ENCODE data around the gene EXOC6B. TPM values are rescaled to one million over a fixed set of nuclear protein-coding genes. Genes with fewer than 3 reads are reported as not detected.

The EXOC6B gene
- total RNA-seq, 1 donor from 2014 or later, result 32.2 TPM

DNA sequence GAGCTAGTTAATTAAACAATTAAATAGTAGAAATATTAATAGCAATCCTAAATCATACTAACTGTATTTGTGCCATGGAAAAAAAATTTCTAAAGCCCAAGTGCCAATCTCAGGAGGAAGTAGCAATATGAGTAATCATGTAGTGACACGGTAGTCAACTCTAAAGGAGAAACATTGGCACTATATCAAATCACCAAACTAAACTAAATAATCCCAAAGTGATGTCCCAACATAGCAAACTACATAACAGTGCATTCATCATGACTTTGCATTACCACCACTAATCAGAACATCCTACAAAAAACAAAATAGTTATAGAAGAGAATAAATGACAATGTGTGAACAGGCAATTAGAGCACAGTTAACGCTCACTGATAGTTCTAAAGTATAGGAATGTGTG lies 195.1 kb downstream of the EXOC6B start:
- Mint-ChIP-seq H3K4me1 (ENCODE audit: low read depth) (peaks cover 28% of the 10 kb centered on the region), H3K27ac (ENCODE audit: unreplicated experiment) (no peak overlapping the region), H3K4me3 (ENCODE audit: unreplicated experiment) (no peak overlapping the region), H3K36me3 (ENCODE audit: low read depth) (no peaks in the 10 kb centered on the region), H3K9me3 (ENCODE audit: low read depth) (no peaks in the 10 kb centered on the region), H3K27me3 (ENCODE audit: low read depth) (no peaks in the 10 kb centered on the region)
- DNase-seq (ENCODE audit: low spot score), result no peak
- TF ChIP-seq, protein P1, sequence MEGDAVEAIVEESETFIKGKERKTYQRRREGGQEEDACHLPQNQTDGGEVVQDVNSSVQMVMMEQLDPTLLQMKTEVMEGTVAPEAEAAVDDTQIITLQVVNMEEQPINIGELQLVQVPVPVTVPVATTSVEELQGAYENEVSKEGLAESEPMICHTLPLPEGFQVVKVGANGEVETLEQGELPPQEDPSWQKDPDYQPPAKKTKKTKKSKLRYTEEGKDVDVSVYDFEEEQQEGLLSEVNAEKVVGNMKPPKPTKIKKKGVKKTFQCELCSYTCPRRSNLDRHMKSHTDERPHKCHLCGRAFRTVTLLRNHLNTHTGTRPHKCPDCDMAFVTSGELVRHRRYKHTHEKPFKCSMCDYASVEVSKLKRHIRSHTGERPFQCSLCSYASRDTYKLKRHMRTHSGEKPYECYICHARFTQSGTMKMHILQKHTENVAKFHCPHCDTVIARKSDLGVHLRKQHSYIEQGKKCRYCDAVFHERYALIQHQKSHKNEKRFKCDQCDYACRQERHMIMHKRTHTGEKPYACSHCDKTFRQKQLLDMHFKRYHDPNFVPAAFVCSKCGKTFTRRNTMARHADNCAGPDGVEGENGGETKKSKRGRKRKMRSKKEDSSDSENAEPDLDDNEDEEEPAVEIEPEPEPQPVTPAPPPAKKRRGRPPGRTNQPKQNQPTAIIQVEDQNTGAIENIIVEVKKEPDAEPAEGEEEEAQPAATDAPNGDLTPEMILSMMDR (IDR thresholded peaks at IDR 0.05), result no peak

DNA sequence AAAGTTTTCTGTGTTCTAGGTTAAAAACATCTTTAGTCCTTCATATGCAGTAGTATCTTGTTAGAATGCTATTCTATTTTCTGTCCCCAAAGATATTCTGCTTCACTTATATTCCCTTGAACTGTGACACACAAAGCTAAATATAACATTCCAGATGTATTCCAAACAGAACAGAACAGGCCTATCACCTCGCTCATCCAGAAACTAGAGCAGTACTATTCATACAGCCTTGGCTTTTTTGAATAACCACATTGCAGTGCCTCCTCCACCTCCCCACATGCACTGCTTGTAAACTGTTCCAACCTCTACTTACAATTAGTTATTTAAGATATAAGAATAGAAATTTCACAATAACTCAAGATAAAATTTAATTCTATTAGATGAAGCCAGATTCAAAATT lies 196.8 kb downstream of the EXOC6B start:
- DNase-seq (ENCODE audit: low spot score), result no peak
- H3K9me3 Mint-ChIP-seq (ENCODE audit: low read depth), result no peaks in the 10 kb centered on the region
- H3K27ac Mint-ChIP-seq (ENCODE audit: unreplicated experiment), result no peak overlapping the region
- no peaks in the 10 kb centered on the region for H3K36me3 Mint-ChIP-seq (ENCODE audit: low read depth)
- H3K4me1 Mint-ChIP-seq (ENCODE audit: low read depth), result peaks cover 28% of the 10 kb centered on the region
- no peak overlapping the region for H3K4me3 Mint-ChIP-seq (ENCODE audit: unreplicated experiment)
- TF ChIP-seq, protein P1 (IDR thresholded peaks at IDR 0.05), result no peak
- no peaks in the 10 kb centered on the region for H3K27me3 Mint-ChIP-seq (ENCODE audit: low read depth)

DNA sequence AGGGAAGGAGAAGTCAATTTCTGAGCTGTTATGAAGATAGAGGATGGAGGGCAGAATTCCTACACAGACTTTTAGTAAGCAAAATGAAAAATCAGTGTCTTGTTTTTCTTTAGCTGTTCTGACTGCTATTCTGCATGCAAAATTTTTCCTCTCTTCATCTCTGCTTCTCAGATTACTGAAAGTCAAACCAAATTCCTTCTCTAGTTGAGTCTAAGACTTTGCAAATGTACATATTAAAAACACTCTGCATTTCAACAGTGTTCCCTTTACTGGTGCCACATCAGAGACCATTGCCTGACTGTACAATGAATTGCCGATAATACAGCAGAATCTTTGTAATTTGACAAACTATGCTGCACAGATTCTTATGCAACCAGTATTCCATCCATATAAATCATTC lies 198.8 kb downstream of the EXOC6B start:
- TF ChIP-seq, protein P1 (IDR thresholded peaks at IDR 0.05), result no peak
- no peak for DNase-seq (ENCODE audit: low spot score)
- H3K4me1 Mint-ChIP-seq (ENCODE audit: low read depth), result peaks cover 28% of the 10 kb centered on the region
- no peaks in the 10 kb centered on the region for H3K27me3 Mint-ChIP-seq (ENCODE audit: low read depth)
- H3K36me3 Mint-ChIP-seq (ENCODE audit: low read depth), result no peaks in the 10 kb centered on the region
- H3K4me3 Mint-ChIP-seq (ENCODE audit: unreplicated experiment), result no peak overlapping the region
- H3K9me3 Mint-ChIP-seq (ENCODE audit: low read depth), result no peaks in the 10 kb centered on the region
- H3K27ac Mint-ChIP-seq (ENCODE audit: unreplicated experiment), result no peak overlapping the region

- Mint-ChIP-seq H3K4me3 (ENCODE audit: unreplicated experiment) (no peak overlapping the region), H3K36me3 (ENCODE audit: low read depth) (no peaks in the 10 kb centered on the region), H3K27ac (ENCODE audit: unreplicated experiment) (no peak overlapping the region), H3K4me1 (ENCODE audit: low read depth) (peaks cover 23% of the 10 kb centered on the region), H3K27me3 (ENCODE audit: low read depth) (no peaks in the 10 kb centered on the region), H3K9me3 (ENCODE audit: low read depth) (peaks cover 5% of the 10 kb centered on the region)
- TF ChIP-seq, protein P1 (IDR thresholded peaks at IDR 0.05), result no peak
- no peak for DNase-seq (ENCODE audit: low spot score)
Observed at GRCh38 chr2:72625366-72625765, 200.5 kb downstream of the EXOC6B start.

- DNase-seq (ENCODE audit: low spot score), result no peak
- Mint-ChIP-seq H3K36me3 (ENCODE audit: low read depth) (no peaks in the 10 kb centered on the region), H3K27me3 (ENCODE audit: low read depth) (no peaks in the 10 kb centered on the region), H3K27ac (ENCODE audit: unreplicated experiment) (no peak overlapping the region), H3K4me3 (ENCODE audit: unreplicated experiment) (no peak overlapping the region), H3K9me3 (ENCODE audit: low read depth) (peaks cover 5% of the 10 kb centered on the region), H3K4me1 (ENCODE audit: low read depth) (peaks cover 9% of the 10 kb centered on the region)
- TF ChIP-seq, protein P1 (IDR thresholded peaks at IDR 0.05), result no peak
Observed at GRCh38 chr2:72623481-72623880, 202.4 kb downstream of the EXOC6B start.

Measured in chondrocyte (in vitro differentiated cells).